CD14-positive monocyte (primary cell): ENCODE results near the gene POU5F2. TPM values are rescaled to one million over a fixed set of nuclear protein-coding genes. Genes with fewer than 3 reads are reported as not detected.

ENCODE experiments used
- DNase-seq, 3 donors: peaks; one replicate each; pipeline ENCODE4 v3.0.0-alpha.2; 2011 to 2022
- H2AFZ ChIP-seq: 2 replicates; pipeline ENCODE4 v1.6.0; 2012; ENCODE audit warnings: mild to moderate bottlenecking, low read depth, low read length, inconsistent platforms; ENCODE audit not compliant: insufficient read depth, poor library complexity, severe bottlenecking
- H3K27ac ChIP-seq, 2 donors: 1 replicate in 1 of 2; 2 replicates in 1 of 2; pipeline ENCODE4 v1.5.1; 2012 to 2013; ENCODE audit warnings: low read length in 2 of 2, control low read depth in 1 of 2, inconsistent platforms in 1 of 2, low read depth in 1 of 2, mild to moderate bottlenecking in 1 of 2
- H3K27me3 ChIP-seq, 2 donors: one replicate each; pipeline versions ENCODE4 v1.6.0 to v1.6.1; 2011 to 2013; ENCODE audit warnings: low read length in 2 of 2; ENCODE audit not compliant: control insufficient read depth in 2 of 2, insufficient read depth in 2 of 2
- H3K36me3 ChIP-seq, 2 donors: replicated peaks in 1 of 2; 1 replicate in 1 of 2; 2 replicates in 1 of 2; pipeline versions ENCODE4 v1.5.1 to v1.6.1; 2012 to 2013; ENCODE audit warnings: low read length in 2 of 2, control low read depth in 1 of 2, inconsistent platforms in 1 of 2, mild to moderate bottlenecking in 1 of 2; ENCODE audit not compliant: insufficient read depth in 2 of 2, control insufficient read depth in 1 of 2
- H3K4me1 ChIP-seq, 2 donors: 1 replicate in 1 of 2; 2 replicates in 1 of 2; pipeline versions ENCODE4 v1.5.1 to v1.6.1; 2012 to 2013; ENCODE audit warnings: low read length in 2 of 2, control low read depth in 1 of 2, inconsistent platforms in 1 of 2, mild to moderate bottlenecking in 1 of 2, moderate library complexity in 1 of 2; ENCODE audit not compliant: insufficient read depth in 2 of 2, control insufficient read depth in 1 of 2
- H3K4me2 ChIP-seq: replicated peaks from 2 replicates; pipeline ENCODE3; 2012; ENCODE audit warnings: low read length, moderate library complexity, mild to moderate bottlenecking; ENCODE audit not compliant: poor library complexity, severe bottlenecking; ENCODE audit errors: extremely low read depth
- H3K4me3 ChIP-seq, 3 experiments: fragments of 200-600 bp in 1 of 3; sonication (generic) in 1 of 3; replicated peaks in 1 of 3; 1 replicate in 2 of 3; 2 replicates in 1 of 3; pipeline ENCODE4 v1.5.1; 2011 to 2013; ENCODE audit warnings: low read length in 3 of 3, mild to moderate bottlenecking in 3 of 3, control low read depth in 2 of 3, low read depth in 2 of 3, inconsistent platforms in 1 of 3, moderate library complexity in 1 of 3
- H3K79me2 ChIP-seq: 2 replicates; pipeline ENCODE4 v1.6.0; 2012; ENCODE audit warnings: mild to moderate bottlenecking, control low read depth, inconsistent platforms, low read length, moderate library complexity; ENCODE audit not compliant: insufficient read depth
- H3K9ac ChIP-seq: 2 replicates; pipeline ENCODE4 v1.6.0; 2017; ENCODE audit warnings: low read length, mild to moderate bottlenecking; ENCODE audit not compliant: insufficient read depth, poor library complexity, severe bottlenecking
- H3K9me3 ChIP-seq, 2 donors: replicated peaks in 1 of 2; 1 replicate in 1 of 2; 2 replicates in 1 of 2; pipeline versions ENCODE4 v1.5.1 to v1.6.1; 2012 to 2013; ENCODE audit warnings: low read length in 2 of 2, control low read depth in 1 of 2; ENCODE audit not compliant: control insufficient read depth in 1 of 2, insufficient read depth in 1 of 2
- H4K20me1 ChIP-seq: 2 replicates; pipeline ENCODE4 v1.6.0; 2012; ENCODE audit warnings: mild to moderate bottlenecking, low read length, control low read depth, moderate library complexity; ENCODE audit not compliant: insufficient read depth
- H3K27ac Mint-ChIP-seq, 7 donors: one replicate each; pipeline ENCODE4 v1.8.0; 2020; ENCODE audit warnings: mild to moderate bottlenecking in 7 of 7, mixed read lengths in 7 of 7, moderate library complexity in 6 of 7, inconsistent platforms in 2 of 7
- H3K27me3 Mint-ChIP-seq, 3 donors: one replicate each; pipeline ENCODE4 v1.8.0; 2021 to 2022; ENCODE audit warnings: low read depth in 3 of 3, mild to moderate bottlenecking in 3 of 3, mixed read lengths in 3 of 3, moderate library complexity in 3 of 3, inconsistent platforms in 1 of 3
- H3K36me3 Mint-ChIP-seq, 2 donors: one replicate each; pipeline ENCODE4 v1.8.0; 2020; ENCODE audit warnings: mixed read lengths in 2 of 2, inconsistent platforms in 1 of 2, mild to moderate bottlenecking in 1 of 2
- H3K4me1 Mint-ChIP-seq: one replicate; pipeline ENCODE4 v1.8.0; 2020; ENCODE audit warnings: mild to moderate bottlenecking, mixed read lengths
- H3K4me3 Mint-ChIP-seq, 2 donors: one replicate each; pipeline ENCODE4 v1.8.0; 2020; ENCODE audit warnings: mild to moderate bottlenecking in 2 of 2, mixed read lengths in 2 of 2, moderate library complexity in 1 of 2
- H3K9me3 Mint-ChIP-seq, 7 donors: one replicate each; pipeline ENCODE4 v1.8.0; 2020 to 2022; ENCODE audit warnings: mixed read lengths in 7 of 7, mild to moderate bottlenecking in 6 of 7, moderate library complexity in 6 of 7, inconsistent platforms in 2 of 7
- CTCF ChIP-seq: fragments of 200-600 bp; IDR thresholded peaks from one replicate; pipeline ENCODE4 v1.8.0; 2022; ENCODE audit warnings: antibody characterized with exemption, mild to moderate bottlenecking
- WGBS: methylation state at CpG from one replicate; pipeline ENCODE4 v1.1.5; 2013; ENCODE audit warnings: missing lambda C conversion rate; ENCODE audit not compliant: insufficient coverage; 5-methylcytosine and 5-hydroxymethylcytosine counted together
- intact Hi-C, 2 donors: fragments of 100-400 bp; cut with micrococcal nuclease; formaldehyde crosslinking; loops; one replicate each; pipeline versions ENCODE4 v1.15.0 to v1.15.1; 2023
- polyA plus RNA-seq, 3 donors: library from polyadenylated mRNA; depleted of rRNA in 1 of 3; unstranded in 2 of 3; stranded (reverse) in 1 of 3; fragments of 300-500 nt in 2 of 3; fragments of >200 nt in 1 of 3; fragmentation: Illumina TruSeq in 2 of 3; gene quantifications; 1 replicate in 2 of 3; 2 replicates in 1 of 3; pipeline ENCODE4 v1.2.3, GENCODE V29; 2012 to 2021

Gene POU5F2
- polyA plus RNA-seq, 3 donors, result 0.04 to 0.05 TPM; not detected in 1

GRCh38 chr5:93721071-93721470 is 20.3 kb downstream of the POU5F2 start:
- Mint-ChIP-seq H3K9me3 (no peaks in the 10 kb centered on the region), H3K27me3 (no peaks in the 10 kb centered on the region), H3K36me3 (no peaks in the 10 kb centered on the region), H3K4me3 (no peak overlapping the region), H3K4me1 (peaks cover 2% of the 10 kb centered on the region), H3K27ac (no peak overlapping the region)
- no peaks in the 10 kb centered on the region for H3K27me3 ChIP-seq
- H3K4me2 ChIP-seq, result no peak overlapping the region
- H3K9ac ChIP-seq, result no peak overlapping the region
- intact Hi-C loops, result no loop called here
- no peak overlapping the region for H3K27ac ChIP-seq
- TF ChIP-seq CTCF, result no peak
- H3K4me3 ChIP-seq, result no peak overlapping the region
- no peaks in the 10 kb centered on the region for H4K20me1 ChIP-seq
- WGBS, result 80% methylated on average over 1 of the region's 3 CpGs
- DNase-seq, result no peak
- no peaks in the 10 kb centered on the region for H3K9me3 ChIP-seq
- no peaks in the 10 kb centered on the region for H3K36me3 ChIP-seq
- H2AFZ ChIP-seq, result no peak overlapping the region
- no peaks in the 10 kb centered on the region for H3K4me1 ChIP-seq
- H3K79me2 ChIP-seq, result no peaks in the 10 kb centered on the region

GRCh38 chr5:93717162-93717561 is 24.2 kb downstream of the POU5F2 start:
- Mint-ChIP-seq H3K4me3 (no peak overlapping the region), H3K4me1 (peaks cover 2% of the 10 kb centered on the region), H3K9me3 (peaks cover 0 to 1% (median 0%) of the 10 kb centered on the region in 7 donors), H3K36me3 (no peaks in the 10 kb centered on the region), H3K27me3 (no peaks in the 10 kb centered on the region), H3K27ac (no peak overlapping the region)
- DNase-seq, result no peak
- TF ChIP-seq CTCF, result no peak
- Histone ChIP-seq H3K27me3 (no peaks in the 10 kb centered on the region), H3K4me3 (no peak overlapping the region), H3K4me2 (no peak overlapping the region), H3K79me2 (no peaks in the 10 kb centered on the region), H2AFZ (no peak overlapping the region), H3K4me1 (no peaks in the 10 kb centered on the region), H4K20me1 (no peaks in the 10 kb centered on the region), H3K9me3 (no peaks in the 10 kb centered on the region), H3K36me3 (no peaks in the 10 kb centered on the region), H3K9ac (no peak overlapping the region), H3K27ac (no peak overlapping the region)
- WGBS, result 67% methylated on average over 1 of the region's 4 CpGs
- intact Hi-C loops, result no loop called here
